SU-DHL-6 (cell line): ENCODE data around the gene SMIM7.
"Not testable (repeated sequence)": the region's sequence is repeated elsewhere in the genome, so short reads cannot be mapped to it uniquely, and the experiment has no call there.

ENCODE experiments used
- H2AFZ ChIP-seq: fragments of 200-600 bp; sonication (generic); 2 replicates; pipeline ENCODE4 v1.6.1; 2014; ENCODE audit warnings: low read depth, mild to moderate bottlenecking, moderate library complexity, mixed read lengths, antibody characterized with exemption, low read length; ENCODE audit not compliant: severe bottlenecking
- H3F3A ChIP-seq: fragments of 200-600 bp; shearing (Covaris generic); 2 replicates; pipeline ENCODE4 v1.6.0; 2016; ENCODE audit warnings: antibody characterized with exemption, mild to moderate bottlenecking; ENCODE audit not compliant: insufficient read depth
- H3K27ac ChIP-seq: fragments of 200-600 bp; sonication (generic); 2 replicates; pipeline ENCODE4 v1.5.1; 2016; ENCODE audit warnings: low read depth, mild to moderate bottlenecking, low read length, moderate library complexity, mixed read lengths
- H3K27me3 ChIP-seq: fragments of 200-600 bp; sonication (generic), shearing (Covaris generic); 2 replicates; pipeline ENCODE4 v1.6.0; 2014; ENCODE audit warnings: mild to moderate bottlenecking, low read length
- H3K36me3 ChIP-seq: fragments of 200-600 bp; sonication (generic); 2 replicates; pipeline ENCODE4 v1.6.1; 2014; ENCODE audit warnings: mild to moderate bottlenecking, low read length, mixed read lengths
- H3K4me2 ChIP-seq: fragments of 300-600, 200-600 bp; shearing (Covaris generic), sonication (generic); 2 replicates; pipeline ENCODE4 v1.6.0; 2014; ENCODE audit warnings: low read length, low read depth, mild to moderate bottlenecking; ENCODE audit not compliant: poor library complexity, severe bottlenecking
- H3K4me3 ChIP-seq: fragments of 200-600 bp; sonication (generic); 2 replicates; pipeline ENCODE4 v1.5.1; 2014; ENCODE audit warnings: antibody characterized with exemption, low read length, mild to moderate bottlenecking, mixed read lengths; ENCODE audit not compliant: insufficient read depth, poor library complexity, severe bottlenecking
- H3K79me2 ChIP-seq: fragments of 200-600 bp; sonication (generic); 2 replicates; pipeline ENCODE4 v1.6.1; 2014; ENCODE audit warnings: mild to moderate bottlenecking, low read length, moderate library complexity; ENCODE audit not compliant: insufficient read depth
- H3K9ac ChIP-seq: fragments of 200-600 bp; sonication (generic); 2 replicates; pipeline ENCODE4 v1.7.0; 2014; ENCODE audit warnings: mild to moderate bottlenecking, low read length
- H3K9me2 ChIP-seq: fragments of 200-600 bp; sonication (generic); replicated peaks from 2 replicates; pipeline ENCODE4 v1.6.1; 2014; ENCODE audit warnings: low read length; ENCODE audit not compliant: insufficient read depth
- H3K9me3 ChIP-seq: fragments of 200-600 bp; sonication (generic); 2 replicates; pipeline ENCODE4 v1.6.1; 2014; ENCODE audit warnings: low read length, mixed read lengths; ENCODE audit not compliant: insufficient read depth
- H4K20me1 ChIP-seq: fragments of 200-600 bp; sonication (generic); 2 replicates; pipeline ENCODE4 v1.6.1; 2014; ENCODE audit warnings: low read depth, mild to moderate bottlenecking, antibody characterized with exemption, low read length, moderate library complexity, mixed read lengths
- CTCF ChIP-seq: fragments of 200-600 bp; sonication (generic); IDR thresholded peaks from one replicate; pipeline ENCODE4 v1.5.1; 2017; ENCODE audit warnings: antibody characterized with exemption, mild to moderate bottlenecking, low read length, moderate library complexity; ENCODE audit not compliant: insufficient read depth, poor library complexity, severe bottlenecking
- EZH2phosphoT487 ChIP-seq: fragments of 200-600 bp; sonication (generic), shearing (Covaris generic); conservative IDR thresholded peaks from 2 replicates; pipeline ENCODE4 v1.6.1; 2018; ENCODE audit warnings: mild to moderate bottlenecking, antibody characterized with exemption, low read length, moderate library complexity, mixed read lengths

The SMIM7 gene

GRCh38 chr19:16676101-16676798 is 16.3 kb upstream of the SMIM7 start:
- H2AFZ ChIP-seq: no peak overlapping the region
- H3K4me2 ChIP-seq: no peak overlapping the region
- TF ChIP-seq CTCF: no peak
- no peak for TF ChIP-seq EZH2phosphoT487
- no peaks in the 10 kb centered on the region for H3K27me3 ChIP-seq
- no peak overlapping the region for H3K4me3 ChIP-seq
- no peaks in the 10 kb centered on the region for H3K9me2 ChIP-seq
- no peak overlapping the region for H3K9ac ChIP-seq
- H4K20me1 ChIP-seq: no peaks in the 10 kb centered on the region
- H3K79me2 ChIP-seq: peaks cover 15% of the 10 kb centered on the region; the same call in 1 of the 2 replicates
- H3K9me3 ChIP-seq: no peaks in the 10 kb centered on the region
- no peaks in the 10 kb centered on the region for H3K36me3 ChIP-seq
- no peaks in the 10 kb centered on the region for H3F3A ChIP-seq
- H3K27ac ChIP-seq: no peak overlapping the region

GRCh38 chr19:16673839-16674238 is 13.9 kb upstream of the SMIM7 start:
- H3K9me3 ChIP-seq, H3K4me3 ChIP-seq, H4K20me1 ChIP-seq, H3K27ac ChIP-seq, H3K9me2 ChIP-seq, H3F3A ChIP-seq, H3K27me3 ChIP-seq, H3K36me3 ChIP-seq, H3K9ac ChIP-seq, H3K4me2 ChIP-seq, H2AFZ ChIP-seq: not testable (repeated sequence)
- H3K79me2 ChIP-seq: peaks cover 15% of the 10 kb centered on the region; the same call in 1 of the 2 replicates

GRCh38 chr19:16673231-16673630 is 13.3 kb upstream of the SMIM7 start:
- H3K4me3 ChIP-seq: no peak overlapping the region
- H2AFZ ChIP-seq: no peak overlapping the region
- H3K9me2 ChIP-seq: no peaks in the 10 kb centered on the region
- no peaks in the 10 kb centered on the region for H3K27me3 ChIP-seq
- no peaks in the 10 kb centered on the region for H4K20me1 ChIP-seq
- no peaks in the 10 kb centered on the region for H3K36me3 ChIP-seq
- TF ChIP-seq EZH2phosphoT487 (no peak), CTCF (no peak)
- H3K27ac ChIP-seq: no peak overlapping the region
- H3K9ac ChIP-seq: no peak overlapping the region
- H3K9me3 ChIP-seq: no peaks in the 10 kb centered on the region
- no peak overlapping the region for H3K4me2 ChIP-seq
- peaks cover 15% of the 10 kb centered on the region; the same call in 1 of the 2 replicates for H3K79me2 ChIP-seq
- H3F3A ChIP-seq: no peaks in the 10 kb centered on the region

- Histone ChIP-seq H3F3A (no peaks in the 10 kb centered on the region), H3K4me2 (no peak overlapping the region), H3K27me3 (no peaks in the 10 kb centered on the region), H3K27ac (no peak overlapping the region), H3K79me2 (peaks cover 9% of the 10 kb centered on the region), H4K20me1 (no peaks in the 10 kb centered on the region), H3K36me3 (no peaks in the 10 kb centered on the region), H2AFZ (no peak overlapping the region), H3K9me2 (no peaks in the 10 kb centered on the region), H3K9me3 (no peaks in the 10 kb centered on the region), H3K9ac (no peak overlapping the region), H3K4me3 (no peak overlapping the region)
- TF ChIP-seq EZH2phosphoT487 (no peak), CTCF (no peak)
Measured at GRCh38 chr19:16671652-16672274, 11.8 kb upstream of the SMIM7 start.
